GM21381 (cell line): Measurements from ENCODE around the gene MAMDC2.

Source experiments
- ATAC-seq: cut with Tn5 transposase; IDR thresholded peaks from one replicate; pipeline ENCODE4 v1.9.1; 2021; ENCODE audit warnings: mild to moderate bottlenecking, moderate library complexity; ENCODE audit not compliant: unreplicated experiment

MAMDC2 gene

GRCh38 chr9:70256123-70256551 lies 212.5 kb downstream of the MAMDC2 start:
- no peak for ATAC-seq

DNA sequence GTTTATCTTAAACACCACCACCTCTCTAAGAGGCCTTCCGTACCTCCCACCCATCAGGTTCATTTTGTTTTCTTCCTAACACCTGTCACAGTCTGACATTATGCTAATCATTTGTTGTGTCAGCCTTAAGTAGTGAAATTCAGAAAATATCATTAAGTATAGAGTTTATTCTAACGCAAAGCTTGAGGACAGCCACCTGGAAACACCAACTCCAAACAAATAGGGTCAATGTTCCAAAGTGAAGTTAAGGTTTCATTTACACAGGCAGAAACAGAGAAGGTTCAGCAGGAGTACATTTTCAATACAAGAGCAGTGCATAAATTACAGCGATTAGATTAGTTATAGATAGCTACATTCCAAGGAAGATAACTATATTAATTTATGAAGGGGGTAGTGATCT lies 213.9 kb downstream of the MAMDC2 start:
- ATAC-seq, result no peak

GRCh38 chr9:70257991-70258691 lies 214.5 kb downstream of the MAMDC2 start:
- peak; percentile 43 for ATAC-seq

DNA sequence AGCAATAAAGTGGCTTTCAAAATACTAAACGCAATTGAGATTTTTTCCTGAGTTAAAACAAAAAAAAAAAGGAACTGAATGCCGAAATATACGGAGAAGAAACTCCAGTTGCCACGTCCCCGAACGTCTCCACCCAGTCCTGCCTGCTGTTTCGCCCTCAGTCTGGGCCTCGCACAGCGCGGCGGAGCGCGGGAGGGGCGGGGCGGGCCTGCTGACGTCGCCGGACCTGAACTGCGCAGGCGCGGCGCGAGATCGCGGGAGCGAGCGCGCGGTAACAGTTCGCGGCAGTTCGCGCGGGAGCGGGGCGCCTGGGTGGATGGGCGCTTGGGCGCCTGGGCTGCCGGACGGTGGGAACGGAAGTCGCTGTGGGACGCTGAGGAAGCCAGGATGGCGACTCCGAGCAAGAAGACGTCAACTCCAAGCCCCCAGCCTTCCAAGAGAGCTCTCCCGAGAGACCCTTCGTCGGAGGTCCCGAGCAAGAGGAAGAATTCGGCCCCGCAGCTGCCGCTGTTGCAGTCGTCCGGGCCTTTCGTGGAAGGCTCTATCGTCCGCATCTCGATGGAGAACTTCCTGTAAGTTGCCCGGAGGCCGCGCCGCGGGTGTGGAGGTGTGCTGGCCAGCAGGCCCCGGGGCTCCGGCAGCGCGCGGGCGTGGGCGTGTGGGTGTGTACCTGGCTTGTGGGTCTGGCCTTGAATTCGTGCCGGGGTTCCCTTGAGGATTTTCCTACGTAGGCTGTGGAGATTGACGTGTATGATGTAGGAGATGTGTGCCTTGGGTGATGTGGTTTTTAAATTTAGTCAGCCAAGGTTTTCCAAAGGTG lies 215.3 kb downstream of the MAMDC2 start, which contains the start of gene SMC5:
Gene SMC5, plus strand, starts transcription at position 287 of the 820 bp plus-strand sequence. Its CDS starts 101 bp downstream, at position 388.
- peak; percentile 85 for ATAC-seq

GRCh38 chr9:70259512-70259802 lies 215.8 kb downstream of the MAMDC2 start:
- ATAC-seq, result no peak

- ATAC-seq, result no peak
Observed at GRCh38 chr9:70260007-70260443, 216.4 kb downstream of the MAMDC2 start.

DNA sequence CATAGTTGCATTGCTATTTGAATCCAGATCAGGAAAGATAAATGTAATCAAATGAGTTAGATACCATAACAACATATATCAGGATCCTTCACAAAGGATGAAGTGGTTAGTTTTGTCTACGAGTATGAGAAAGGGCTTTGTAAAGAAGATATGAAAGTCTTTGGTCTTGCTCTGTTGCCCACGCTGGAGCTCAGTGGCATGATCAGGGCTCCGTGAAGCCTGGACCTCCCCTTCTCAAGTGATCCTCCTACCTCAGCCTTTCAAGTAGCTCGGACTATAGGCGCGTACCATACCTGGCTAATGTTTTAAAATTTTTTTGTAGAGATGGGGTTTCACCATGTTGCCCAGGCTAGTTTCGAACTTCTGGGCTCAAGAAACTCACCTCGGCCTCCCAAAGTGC lies 217.0 kb downstream of the MAMDC2 start:
- ATAC-seq, result peak; percentile 14

GRCh38 chr9:70261131-70261870 lies 217.7 kb downstream of the MAMDC2 start:
- ATAC-seq, result no peak

DNA sequence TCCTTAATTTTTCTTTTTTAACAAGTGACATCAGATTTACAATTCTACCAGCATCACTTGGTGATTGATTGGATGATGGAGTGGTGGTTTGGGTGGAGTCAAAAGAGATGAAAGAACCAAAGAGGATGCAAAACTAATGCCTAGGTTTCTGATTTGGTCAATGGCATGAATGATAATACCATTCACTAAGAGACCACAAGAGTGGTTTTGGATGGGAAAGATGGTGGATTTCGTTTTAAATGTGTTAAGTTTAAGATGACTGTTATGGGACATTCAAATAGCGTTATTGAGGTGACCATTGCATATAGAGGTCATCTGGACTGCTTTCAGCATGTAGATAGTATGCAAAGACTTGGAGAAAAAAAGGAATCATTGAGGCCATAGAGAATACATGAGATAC lies 218.7 kb downstream of the MAMDC2 start:
- no peak for ATAC-seq

DNA sequence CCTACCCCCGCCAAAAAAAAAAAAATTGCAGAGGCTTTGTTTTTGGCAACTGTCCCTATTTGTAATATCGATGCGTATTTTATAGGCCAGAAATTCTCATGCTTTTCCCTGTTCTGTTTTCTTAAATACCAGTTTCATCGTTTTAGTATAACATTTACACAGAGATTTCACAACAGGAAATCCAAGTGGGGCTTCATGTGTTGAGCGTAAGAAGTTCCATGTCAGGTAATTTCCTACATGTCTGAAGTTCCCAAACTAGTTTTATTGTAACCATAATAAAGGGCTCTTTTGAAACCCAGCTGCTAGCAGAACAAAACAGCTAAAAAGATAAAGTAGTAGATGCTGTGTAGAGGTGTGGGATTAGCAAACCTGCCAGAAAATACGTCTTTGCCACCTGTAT lies 219.3 kb downstream of the MAMDC2 start:
- ATAC-seq, result no peak

DNA sequence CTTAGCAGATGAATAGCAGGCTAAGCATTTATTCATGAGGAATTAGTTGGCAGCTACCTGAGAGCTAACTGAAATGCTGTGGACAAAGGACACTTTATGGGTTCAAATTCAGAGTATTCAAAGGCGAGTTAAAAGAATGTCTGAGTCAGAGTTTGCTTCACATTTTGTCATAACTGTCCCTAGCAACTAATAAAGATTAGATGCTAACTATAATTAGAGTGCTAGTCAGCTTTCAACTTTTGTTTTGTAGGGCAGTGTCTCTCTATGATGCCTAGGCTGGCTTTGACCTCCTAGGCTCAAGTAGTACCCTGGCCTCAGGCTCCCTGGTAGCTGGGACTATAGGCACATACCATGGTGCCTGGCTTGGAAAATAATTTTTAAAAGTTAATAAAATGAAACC lies 219.8 kb downstream of the MAMDC2 start:
- no peak for ATAC-seq
